GM21576 (cell line): ENCODE measurements around the gene TOX2.

Experiments used
- ATAC-seq: cut with Tn5 transposase; IDR thresholded peaks from one replicate; pipeline ENCODE4 v1.9.1; 2021; ENCODE audit warnings: mild to moderate bottlenecking, moderate library complexity; ENCODE audit not compliant: unreplicated experiment

TOX2 gene

DNA sequence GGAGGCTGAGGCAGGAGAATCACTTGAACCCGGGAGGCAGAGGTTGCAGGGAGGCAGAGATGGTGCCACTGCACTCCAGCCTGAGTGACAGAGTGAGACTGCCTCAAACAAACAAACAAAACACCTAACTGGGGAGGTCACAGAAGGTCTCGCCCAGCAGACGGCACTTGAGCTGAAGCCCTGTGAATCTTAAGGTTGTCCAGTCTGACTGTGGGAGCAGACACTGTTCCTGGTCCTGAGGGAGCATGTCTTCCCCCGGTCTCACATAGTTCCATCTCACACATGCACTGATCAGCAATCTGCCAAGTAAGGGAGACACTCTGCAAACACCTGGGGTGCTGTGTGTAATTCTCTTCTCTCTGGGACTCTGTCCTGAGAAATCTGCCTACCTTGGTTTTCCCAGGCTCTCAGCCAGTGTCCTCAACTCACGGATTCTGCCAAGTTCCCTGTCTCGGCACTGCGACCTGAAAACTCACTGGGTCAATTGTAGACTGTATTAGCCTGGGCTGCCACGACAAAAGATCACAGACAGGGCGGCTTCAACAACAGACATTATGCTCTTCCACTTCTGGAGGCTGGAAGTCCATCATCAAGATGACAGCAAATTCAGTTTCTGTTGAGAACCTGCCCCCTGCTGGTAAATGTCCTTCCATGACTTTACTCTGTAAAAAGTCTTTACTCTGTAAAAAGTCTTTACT is 178.0 kb downstream of the TOX2 start:
- ATAC-seq, result no peak

DNA sequence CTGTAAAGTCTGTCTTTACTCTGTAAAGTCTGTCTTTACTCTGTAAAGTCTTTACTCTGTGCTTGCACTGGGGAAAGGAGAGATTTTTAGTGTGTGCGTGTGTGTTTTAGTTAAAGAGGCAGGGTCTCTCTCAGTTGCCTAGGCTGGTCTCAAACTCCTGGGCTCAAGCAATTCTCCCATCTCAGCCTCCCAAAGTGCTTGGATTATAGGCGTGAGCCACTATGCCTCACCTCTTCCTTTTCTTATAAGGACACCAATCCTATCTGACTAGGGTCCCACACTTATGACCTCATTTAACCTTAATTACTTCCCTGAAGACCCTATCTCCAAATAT is 178.6 kb downstream of the TOX2 start:
- no peak for ATAC-seq

- ATAC-seq, result no peak
Observed at GRCh38 chr20:44095831-44096230, 181.2 kb downstream of the TOX2 start.

DNA sequence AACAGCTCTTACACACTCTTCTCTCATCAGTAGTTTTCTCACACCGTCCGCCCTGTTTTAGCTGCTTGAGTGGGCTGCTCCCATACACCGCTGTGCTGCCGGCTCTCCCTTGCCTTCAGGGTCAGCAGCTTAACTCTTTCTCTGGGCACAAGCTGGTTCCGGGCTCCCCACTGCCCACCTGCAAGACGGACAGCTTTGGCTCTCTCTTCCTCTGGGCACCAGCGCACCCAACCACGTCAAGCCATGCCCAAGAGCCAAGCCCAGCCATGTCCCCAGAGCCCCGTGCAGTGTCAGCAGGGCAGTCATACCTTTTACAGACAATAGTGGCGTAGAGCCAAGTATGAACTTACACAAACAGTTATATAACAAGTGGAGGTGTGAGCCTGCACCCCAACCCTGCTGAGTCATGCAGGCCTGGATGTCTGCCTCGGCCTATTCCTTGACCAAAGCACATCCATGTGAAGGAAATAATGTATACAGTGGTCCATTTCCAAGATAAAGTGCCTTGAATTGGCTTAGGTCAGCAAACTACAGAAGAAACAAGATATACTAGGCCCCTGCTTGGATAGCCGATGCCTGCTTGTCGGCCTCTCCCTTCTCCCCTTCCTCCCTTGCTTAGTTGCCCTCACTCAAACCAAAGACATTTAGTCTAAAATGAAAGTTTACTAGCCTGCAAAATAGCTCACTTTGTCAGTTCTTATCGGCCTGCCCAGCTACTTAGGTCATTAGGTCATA is 183.0 kb downstream of the TOX2 start:
- no peak for ATAC-seq

GRCh38 chr20:44098256-44098630 is 183.6 kb downstream of the TOX2 start:
- no peak for ATAC-seq

DNA sequence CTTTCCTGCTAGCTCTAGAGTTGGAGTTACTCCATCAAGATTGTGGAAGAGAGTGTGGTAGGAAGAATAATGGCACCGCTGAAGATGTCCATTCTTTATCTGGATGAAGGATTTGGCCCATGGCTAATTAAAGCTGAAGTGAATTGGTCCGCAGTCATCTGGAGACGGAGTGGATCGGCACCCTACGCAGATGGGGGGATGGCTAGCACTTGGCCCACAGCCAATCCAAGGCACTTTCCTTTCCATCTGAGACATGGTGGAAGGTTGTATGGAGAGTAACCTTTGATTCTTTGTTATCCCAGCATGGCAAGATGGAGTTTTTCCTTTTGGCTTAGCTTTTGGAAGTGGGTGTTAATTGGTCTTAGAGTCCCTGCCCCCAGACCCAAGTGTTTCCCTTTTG is 184.0 kb downstream of the TOX2 start:
- ATAC-seq, result no peak

- no peak for ATAC-seq
Observed at GRCh38 chr20:44099832-44100231, 185.2 kb downstream of the TOX2 start.

GRCh38 chr20:44102582-44102981 is 187.9 kb downstream of the TOX2 start:
- ATAC-seq, result no peak

GRCh38 chr20:44104798-44105517 is 190.3 kb downstream of the TOX2 start:
- ATAC-seq, result no peak

DNA sequence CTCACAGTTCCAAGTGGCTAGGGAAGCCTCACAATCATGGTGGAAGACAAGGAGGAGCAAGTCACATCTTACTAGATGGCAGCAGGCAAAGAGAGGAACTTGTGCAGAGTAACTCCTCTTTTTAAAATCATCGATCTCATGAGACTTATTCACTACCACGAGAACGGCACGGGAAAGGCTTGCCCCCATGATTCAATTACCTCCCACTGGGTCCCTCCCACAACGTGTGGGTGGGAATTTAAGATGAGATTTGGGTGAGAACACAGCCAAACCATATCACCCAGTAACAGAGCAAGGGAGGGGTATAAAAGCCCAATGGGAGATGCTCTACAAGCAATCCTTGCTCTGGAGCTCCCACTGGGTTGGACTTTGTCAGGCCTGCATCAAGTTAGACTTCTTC is 192.0 kb downstream of the TOX2 start:
- no peak for ATAC-seq

DNA sequence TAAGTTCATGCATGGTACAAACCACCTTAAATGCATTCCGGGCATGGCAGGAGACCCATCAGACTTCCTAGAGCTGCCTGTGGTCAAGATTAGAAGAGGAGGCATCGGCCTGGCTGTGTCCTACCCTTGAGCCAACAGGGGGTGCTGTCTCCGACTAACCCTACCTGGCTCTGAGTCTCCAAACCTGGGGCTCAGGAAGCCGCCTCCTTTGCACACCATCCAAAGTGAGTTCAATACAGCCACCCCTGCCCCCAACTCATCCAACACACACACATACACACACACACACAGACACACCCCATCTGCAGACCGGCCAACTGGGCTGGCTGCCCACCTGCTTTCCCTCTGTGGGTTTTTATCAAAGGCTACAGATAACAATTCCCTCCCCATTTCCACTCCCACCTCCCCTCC is 195.3 kb downstream of the TOX2 start:
- no peak for ATAC-seq

DNA sequence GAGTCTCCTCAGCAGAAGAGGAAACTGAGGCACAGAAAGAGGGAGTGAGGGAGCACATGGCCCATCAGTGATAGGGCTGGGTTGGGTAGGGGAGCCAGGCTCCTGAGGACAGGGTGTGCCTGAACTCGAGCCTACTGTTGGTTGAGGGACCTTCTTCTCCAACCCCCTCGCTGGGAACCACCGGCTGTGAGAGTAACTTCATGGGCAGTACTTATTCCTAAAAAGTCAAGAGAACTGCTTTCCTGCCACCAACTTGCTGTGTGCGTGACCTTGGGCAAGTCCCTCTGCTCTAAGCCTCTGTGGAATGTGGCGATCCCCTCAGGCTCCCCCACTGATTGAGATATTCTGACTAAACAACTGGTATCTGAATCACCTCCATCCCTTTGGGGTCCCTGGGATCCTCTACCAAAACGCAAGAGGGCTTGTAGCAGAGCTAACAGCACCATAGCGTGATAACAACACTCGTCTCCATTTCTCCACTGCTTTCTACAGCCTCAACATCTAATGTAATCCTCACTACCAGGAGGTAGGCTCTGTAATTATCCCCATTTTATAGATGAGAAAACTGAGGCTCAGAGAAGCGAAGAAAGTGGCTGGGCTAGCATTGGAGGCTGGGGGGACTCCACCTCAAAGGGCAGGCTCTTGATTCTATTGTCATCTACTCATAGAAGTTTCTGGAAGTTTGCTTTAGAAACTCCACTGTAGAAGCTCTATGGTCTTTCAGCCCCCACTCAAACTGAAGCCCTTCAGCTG is 196.3 kb downstream of the TOX2 start:
- ATAC-seq, result no peak

GRCh38 chr20:44111712-44112335 is 197.2 kb downstream of the TOX2 start:
- no peak for ATAC-seq

DNA sequence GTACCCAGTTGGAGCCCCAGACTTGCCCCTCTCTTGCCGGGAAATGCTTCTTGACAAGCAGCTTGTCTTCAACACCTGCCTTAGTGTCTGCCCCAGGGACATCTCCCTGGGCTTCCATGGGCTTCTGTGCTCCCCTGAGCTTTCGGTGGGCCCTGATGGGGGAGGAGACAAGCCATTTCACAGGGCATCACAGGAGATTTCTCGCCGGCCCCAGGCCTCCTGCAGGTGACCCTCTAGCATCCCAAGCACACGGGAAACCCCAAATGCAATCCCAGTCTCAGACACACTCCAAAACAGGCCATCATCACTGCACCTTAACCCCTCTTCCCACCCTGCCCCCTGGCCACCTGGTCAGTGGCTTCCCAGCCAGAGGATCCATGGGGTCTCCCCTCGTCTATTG is 197.8 kb downstream of the TOX2 start:
- no peak for ATAC-seq

GRCh38 chr20:44112889-44113617 is 198.4 kb downstream of the TOX2 start:
- no peak for ATAC-seq

- no peak for ATAC-seq
Observed at GRCh38 chr20:44113618-44114376, 199.1 kb downstream of the TOX2 start.

DNA sequence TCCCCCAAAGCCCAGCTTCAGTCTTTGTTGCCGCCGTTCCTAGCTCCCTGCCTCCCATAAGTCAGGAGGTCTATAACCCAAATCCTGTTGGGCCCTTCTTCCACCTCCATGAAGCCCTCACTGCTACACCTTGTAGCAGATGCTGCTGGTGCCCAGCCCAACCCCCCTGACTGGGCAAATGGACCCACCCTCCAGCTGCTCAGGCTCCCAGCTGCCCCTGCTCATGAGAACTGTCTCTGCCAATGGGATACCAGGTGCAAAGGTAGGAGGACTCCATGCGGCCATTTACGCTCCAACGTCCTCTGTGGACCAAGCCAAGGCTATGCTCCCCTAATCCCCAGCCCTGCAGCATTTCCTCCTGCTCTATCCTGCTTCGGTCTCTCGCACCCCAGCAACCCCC is 200.5 kb downstream of the TOX2 start:
- no peak for ATAC-seq

DNA sequence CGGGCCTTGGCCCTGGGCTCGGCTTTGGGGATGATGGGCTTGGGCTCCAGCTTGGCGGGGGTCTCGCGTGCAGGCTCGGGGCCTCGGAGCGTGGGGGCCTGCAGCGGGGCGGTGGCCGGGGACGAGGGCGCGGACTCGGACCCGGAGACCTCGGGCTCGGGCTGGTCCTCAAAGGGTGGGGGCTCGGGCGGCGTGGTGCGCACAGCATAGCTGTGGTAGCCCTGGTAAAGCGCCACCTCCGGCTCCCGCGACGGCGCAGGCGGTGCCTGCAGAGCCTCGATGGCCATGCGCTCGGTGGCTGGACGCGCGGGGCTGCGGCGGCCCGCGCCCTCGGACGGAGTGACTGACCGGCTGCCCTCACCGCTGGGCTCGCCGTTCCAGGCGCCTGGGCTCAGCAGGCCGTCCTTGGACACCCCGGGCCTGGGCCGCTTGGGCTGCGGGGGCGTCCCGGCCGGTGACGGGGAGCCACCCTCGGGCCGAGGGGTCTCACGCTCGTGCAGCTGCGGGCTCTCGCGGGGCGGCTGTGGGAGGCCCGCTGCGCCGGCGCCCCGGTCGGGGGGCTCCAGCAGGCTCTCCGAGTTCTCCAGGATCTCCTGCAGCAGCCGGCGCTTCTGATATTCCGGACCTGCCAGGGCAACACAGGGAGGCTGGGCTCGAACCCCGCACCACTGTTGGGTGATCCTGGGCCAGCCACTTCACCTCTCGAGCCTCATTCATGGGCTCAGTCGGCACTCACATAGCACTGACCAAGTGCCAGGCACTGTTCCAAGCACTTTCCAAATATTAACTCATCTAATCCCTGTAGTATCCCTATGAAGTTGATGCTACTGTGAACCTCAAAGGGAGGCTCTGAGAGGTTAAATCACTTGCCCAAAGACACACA is 201.4 kb downstream of the TOX2 start:
- no peak for ATAC-seq
